A549 treated with ZK216348 at 1 μM for 4 hours (cell line): Measurements from ENCODE around the gene ASIC3. TPM values are rescaled to one million over a fixed set of nuclear protein-coding genes. Genes with fewer than 3 reads are reported as not detected.

Experiments used
- total RNA-seq: library from RNA; stranded (reverse); fragments of 200-300 nt; extraction: Qiagen RNA extraction; gene quantifications from 5 replicates; pipeline ENCODE4 v1.2.3, GENCODE V29; 2022; ENCODE audit warnings: low read depth

The ASIC3 gene
- total RNA-seq, result 6.8 to 11.5 TPM (median 9.8 TPM) in 5 replicates

GRCh38 chr7:151047976-151048815 is at the start of gene ASIC3:
ASIC3 (plus strand) TSS chr7:151048531; CDS start chr7:151048886, 355 bp downstream.

DNA sequence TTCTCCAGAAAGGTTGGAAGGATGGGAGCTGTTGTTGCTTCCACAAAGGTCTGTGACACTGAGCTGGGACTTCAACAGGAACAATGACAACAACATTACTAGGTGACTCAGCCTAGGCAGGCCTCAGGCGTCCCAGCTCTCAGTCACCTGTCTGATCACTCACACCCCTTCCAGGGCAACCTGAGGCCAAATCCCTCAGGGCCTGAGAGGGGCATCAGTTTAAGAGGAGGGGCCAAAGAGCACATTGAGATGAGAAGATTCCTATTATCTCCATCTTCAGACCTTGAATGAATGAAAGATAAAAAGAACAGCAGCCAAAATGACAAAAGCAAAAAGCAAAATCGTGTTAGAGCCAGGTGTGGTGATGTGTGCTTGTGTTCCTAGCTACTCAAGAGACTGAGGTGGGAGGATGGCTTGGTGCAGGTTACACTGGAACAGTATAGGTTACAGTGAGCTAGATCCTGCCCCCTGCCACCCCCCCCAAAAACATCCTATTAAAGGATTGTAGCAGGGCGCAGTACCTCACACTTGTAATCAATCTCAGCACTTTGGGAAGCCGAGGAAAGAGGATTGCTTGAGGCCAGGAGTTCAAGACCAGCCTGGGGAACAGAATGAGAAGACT is 23.8 kb upstream of the ASIC3 start, which contains the start of gene ATG9B:
ATG9B (minus strand) TSS at position 60 of the 622 bp plus-strand sequence. CDS start 71 bp downstream, outside the sequence.

DNA sequence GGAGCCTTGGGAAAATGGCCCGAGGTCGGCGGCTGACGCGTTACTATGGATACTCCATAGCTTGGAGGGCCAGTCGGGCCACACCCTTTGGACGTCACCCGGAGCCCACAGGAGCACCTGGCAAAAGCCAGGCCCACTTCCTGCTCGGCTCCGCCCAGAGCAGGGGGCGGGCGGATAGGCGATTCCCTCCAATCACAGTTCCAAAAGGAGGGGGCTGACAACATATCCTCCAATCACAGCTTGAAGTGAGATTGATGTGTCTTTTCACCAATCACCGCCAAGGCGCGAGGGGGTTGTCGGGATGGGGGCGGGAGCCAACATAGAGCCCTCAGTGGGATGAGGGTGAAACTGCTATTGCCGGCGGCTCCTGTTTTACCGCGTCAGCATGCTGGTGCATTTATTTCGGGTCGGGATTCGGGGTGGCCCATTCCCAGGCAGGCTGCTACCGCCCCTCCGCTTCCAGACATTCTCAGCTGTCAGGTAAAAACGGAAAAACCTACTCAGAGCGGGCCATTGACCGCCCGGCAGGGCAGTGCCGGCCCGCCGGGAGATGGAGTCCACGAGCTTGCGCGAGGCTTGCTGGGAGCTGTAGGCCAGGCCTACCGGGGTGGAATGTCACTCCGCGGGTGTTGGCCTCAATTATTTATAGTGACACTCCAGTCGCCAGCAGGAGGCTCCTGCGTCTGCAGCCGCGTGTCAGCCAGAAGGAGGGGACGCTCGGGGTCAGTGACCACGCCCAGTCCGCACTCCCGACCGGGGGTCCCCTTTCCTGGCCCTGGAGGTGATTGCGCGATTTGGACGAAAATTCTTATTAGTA is 20.0 kb upstream of the ASIC3 start, which contains the start of gene ABCB8:
ABCB8 (plus strand) TSS at position 320 of the 817 bp plus-strand sequence; CDS start at position 386, 66 bp downstream.

DNA sequence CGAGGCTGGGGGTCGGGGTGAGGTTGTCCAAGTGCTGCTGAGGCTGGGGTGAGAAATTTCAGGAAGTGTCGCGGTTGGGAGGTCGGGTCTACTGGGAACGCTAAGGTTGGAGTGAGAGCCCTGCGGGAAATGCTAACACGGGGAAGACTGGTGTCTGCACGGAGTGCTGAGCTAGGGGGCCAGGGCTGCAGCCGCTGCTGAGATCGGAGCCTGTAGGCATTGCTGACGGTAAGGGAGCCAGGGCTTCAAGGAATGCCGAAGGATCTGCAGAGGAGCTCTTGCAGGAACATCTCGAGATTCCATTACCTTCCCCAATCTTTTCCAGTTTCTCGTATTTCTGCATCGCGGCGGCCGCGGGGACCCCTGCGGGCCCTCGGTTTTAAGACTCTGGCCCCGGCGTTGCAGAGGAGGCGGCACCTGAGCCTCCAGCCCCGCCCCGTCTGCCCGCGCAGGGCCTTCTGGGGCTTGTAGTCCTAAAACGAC is 9.2 kb downstream of the ASIC3 start, which contains the start of gene CDK5:
CDK5 (minus strand) TSS at position 392 of the 483 bp plus-strand sequence; CDS start at position 343, 49 bp downstream.

GRCh38 chr7:151059367-151060112 is 11.2 kb downstream of the ASIC3 start, which contains the start of gene SLC4A2:
SLC4A2 (plus strand) TSS chr7:151059589; CDS start chr7:151061988, 2,399 bp downstream.

DNA sequence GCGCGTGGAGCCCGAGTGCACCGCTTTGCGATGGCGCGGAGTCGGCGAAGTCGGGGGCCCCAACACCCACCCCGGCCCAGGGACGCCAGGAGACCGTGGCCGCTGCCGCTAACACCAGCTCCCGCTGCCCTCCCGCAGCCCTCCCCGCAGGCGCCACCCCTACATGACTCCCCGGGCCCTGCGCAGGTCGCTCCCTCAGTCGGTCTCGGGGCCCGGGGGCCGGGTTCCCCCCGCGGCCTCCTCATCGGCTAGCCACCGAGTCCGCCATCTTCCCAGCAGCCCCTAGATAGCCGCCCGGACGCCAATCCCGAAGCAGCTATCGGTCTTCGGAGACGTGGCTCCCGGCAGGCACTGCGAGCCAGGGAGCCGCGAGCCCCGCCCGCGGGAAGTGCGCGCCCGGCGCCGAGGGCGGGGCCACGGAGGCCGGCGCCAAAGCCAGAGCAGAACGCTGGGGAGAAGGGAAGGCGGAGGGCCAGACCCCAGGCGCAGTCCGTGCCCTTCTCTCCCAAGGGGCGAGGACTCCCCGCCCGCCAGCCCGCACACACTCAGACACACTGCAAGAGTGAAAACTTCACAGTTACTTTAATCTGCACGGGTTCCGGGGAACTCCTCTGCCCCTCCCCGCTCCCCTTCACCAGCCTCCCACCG is 32.3 kb downstream of the ASIC3 start, which contains the start of gene FASTK:
FASTK (minus strand) TSS at position 288 of the 648 bp plus-strand sequence; CDS start at position 245, 43 bp downstream.

GRCh38 chr7:151083071-151083823 is 34.9 kb downstream of the ASIC3 start, which contains the start of gene TMUB1:
TMUB1 (minus strand) TSS chr7:151083493; CDS start chr7:151082563, 930 bp downstream.

DNA sequence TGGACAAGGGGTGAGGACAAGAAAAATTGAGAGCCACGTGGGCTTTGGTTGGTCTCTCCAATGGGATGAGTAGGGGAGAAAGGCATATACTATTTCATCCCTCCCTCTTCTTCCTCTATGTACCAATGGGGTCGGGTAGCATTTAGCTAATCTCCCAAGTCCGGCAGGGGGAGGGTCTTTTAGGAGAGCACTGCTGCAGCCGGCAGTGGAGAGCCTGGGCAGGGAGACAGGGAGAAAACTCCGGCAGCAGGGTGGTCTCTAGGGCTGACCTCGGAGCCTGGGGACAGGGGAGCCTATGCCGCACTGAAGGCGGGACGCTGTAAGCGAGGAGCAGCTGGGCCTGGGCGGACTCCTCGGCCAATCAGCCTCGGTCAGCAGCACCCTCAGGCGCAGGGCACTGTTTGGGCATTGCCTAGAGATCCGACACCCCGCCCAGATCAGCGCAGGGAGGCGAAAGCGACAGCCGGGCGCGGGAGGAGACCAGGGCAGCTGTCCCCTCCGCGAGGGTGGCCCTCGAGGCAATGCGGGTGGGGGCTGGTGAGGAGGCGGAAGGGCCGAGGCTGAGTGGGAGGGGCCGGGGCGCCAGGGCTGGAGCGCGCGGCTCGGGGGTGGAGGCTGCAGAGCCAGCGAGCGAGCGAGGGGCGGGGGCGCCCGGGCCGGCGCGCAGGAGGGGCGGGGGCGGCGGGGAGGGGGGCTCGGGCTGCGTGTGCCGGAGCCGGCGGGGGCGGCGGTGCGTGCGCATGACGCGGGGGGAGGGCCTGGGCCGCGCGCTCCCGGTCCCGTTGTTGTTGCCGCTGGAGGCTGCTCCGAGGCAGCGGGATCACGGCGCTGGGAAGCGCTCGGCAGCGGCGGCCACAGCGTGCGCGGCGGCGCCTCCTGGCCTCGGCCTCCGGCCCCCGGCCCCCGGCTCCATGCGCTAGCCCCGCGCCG is 37.6 kb downstream of the ASIC3 start, which contains the start of gene AGAP3:
AGAP3 (plus strand) TSS at position 785 of the 930 bp plus-strand sequence. CDS start 267 bp downstream, outside the sequence.

Other genes with a start within 250 kb of the ASIC3 start
- not detected in 5 replicates for gene TMEM176B, start 248.2 kb upstream of the ASIC3 start, total RNA-seq
- not detected in 5 replicates for gene TMEM176A, start 247.8 kb upstream of the ASIC3 start, total RNA-seq
- gene AOC1, start 196.0 kb upstream of the ASIC3 start, total RNA-seq, result 0.06 TPM in 1 of 5 replicates, not detected in the others
- gene KCNH2, start 70.2 kb upstream of the ASIC3 start, total RNA-seq, result 0.71 to 1.2 TPM (median 0.98 TPM) in 5 replicates
- 0.07 to 1.0 TPM (median 0.46 TPM) in 5 replicates for gene NOS3, start 57.5 kb upstream of the ASIC3 start, total RNA-seq
- 0.25 to 0.94 TPM (median 0.43 TPM) in 5 replicates for gene ATG9B, start 24.0 kb upstream of the ASIC3 start, total RNA-seq
- 26.6 to 53.5 TPM (median 47.4 TPM) in 5 replicates for gene ABCB8, start 20.1 kb upstream of the ASIC3 start, total RNA-seq
- gene CDK5, start 9.4 kb downstream of the ASIC3 start, total RNA-seq, result 31.4 to 36.6 TPM (median 35.2 TPM) in 5 replicates
- gene SLC4A2, start 11.1 kb downstream of the ASIC3 start, total RNA-seq, result 149 to 300 TPM (median 293 TPM) in 5 replicates
- 40.8 to 89.4 TPM (median 74.8 TPM) in 5 replicates for gene FASTK, start 32.3 kb downstream of the ASIC3 start, total RNA-seq
- 25.0 to 62.9 TPM (median 56.1 TPM) in 5 replicates for gene TMUB1, start 35.0 kb downstream of the ASIC3 start, total RNA-seq
- 37.7 to 73.4 TPM (median 64.2 TPM) in 5 replicates for gene AGAP3, start 37.9 kb downstream of the ASIC3 start, total RNA-seq
- gene GBX1, start 119.2 kb downstream of the ASIC3 start, total RNA-seq, result 0.23 TPM in 1 of 5 replicates, not detected in the others
- not detected in 5 replicates for gene ASB10, start 138.7 kb downstream of the ASIC3 start, total RNA-seq
- gene H2BK1, start 162.0 kb downstream of the ASIC3 start, total RNA-seq, result not detected in 5 replicates
- 49.7 to 70.8 TPM (median 65.5 TPM) in 5 replicates for gene ABCF2, start 178.7 kb downstream of the ASIC3 start, total RNA-seq
- gene CHPF2, start 184.0 kb downstream of the ASIC3 start, total RNA-seq, result 29.8 to 50.8 TPM (median 45.0 TPM) in 5 replicates
- 8.0 to 11.8 TPM (median 10.5 TPM) in 5 replicates for gene SMARCD3, start 200.2 kb downstream of the ASIC3 start, total RNA-seq